Sigmoid colon (tissue), 4 donors: ENCODE data around the gene GPATCH4.

Source experiments
- EP300 ChIP-seq, 4 donors: sonication (generic); formaldehyde crosslinking; IDR thresholded peaks; one replicate each; pipeline ENCODE4 v1.6.1; 2017; ENCODE audit warnings: antibody characterized with exemption in 4 of 4
- POLR2A ChIP-seq, 2 donors: fragments of 450-650 bp; IDR thresholded peaks; one replicate each; pipeline ENCODE4 v1.6.1; 2016; ENCODE audit warnings: antibody characterized with exemption in 2 of 2, mild to moderate bottlenecking in 2 of 2, moderate library complexity in 2 of 2
- POLR2AphosphoS5 ChIP-seq, 4 donors: sonication (generic); formaldehyde crosslinking; IDR thresholded peaks; one replicate each; pipeline ENCODE4 v1.6.1; 2017; ENCODE audit warnings: antibody characterized with exemption in 4 of 4
- TF ChIP-seq, protein P1 (sequence below), 4 experiments: fragments of 450-650 bp in 3 of 4; fragments of 200-600 bp in 1 of 4; IDR thresholded peaks; one replicate each; pipeline ENCODE4 v1.5.1; 2016 to 2019; ENCODE audit warnings: antibody characterized with exemption in 4 of 4, mild to moderate bottlenecking in 3 of 4, moderate library complexity in 2 of 4

DNA sequence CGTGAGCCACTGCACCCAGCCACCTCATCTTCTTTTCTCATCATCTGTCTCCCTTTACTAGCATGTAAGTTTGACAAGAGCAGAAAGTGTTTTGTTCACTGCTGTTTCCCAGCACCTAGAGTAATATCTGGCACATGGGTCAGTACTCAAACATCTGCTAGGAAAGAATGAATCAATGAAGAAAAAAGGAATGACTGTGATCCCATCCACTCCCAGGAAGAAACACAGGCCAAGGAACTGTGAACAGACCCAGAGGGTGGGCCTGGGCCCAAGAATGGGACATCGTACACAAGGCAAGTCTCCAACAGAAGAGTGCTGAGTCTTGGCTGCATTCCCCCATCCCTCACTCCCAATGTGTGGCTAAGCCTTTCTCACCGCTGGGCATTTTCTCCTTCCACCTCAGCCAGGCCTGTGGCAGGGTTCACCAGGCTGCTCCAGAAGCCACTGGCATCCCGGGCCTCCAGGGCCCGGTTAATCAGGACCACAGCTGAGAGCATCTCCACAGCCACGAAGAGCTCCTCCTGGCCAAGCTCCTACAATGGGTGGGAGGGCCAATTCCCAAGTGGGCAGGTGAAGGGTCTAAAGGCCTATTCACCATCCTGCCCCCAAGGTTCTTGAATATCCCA lies 47.3 kb downstream of the GPATCH4 start:
- TF ChIP-seq EP300 (IDR thresholded peaks at IDR 0.05): peak in 1 of 4 donors; percentile 20
- TF ChIP-seq, protein P1, sequence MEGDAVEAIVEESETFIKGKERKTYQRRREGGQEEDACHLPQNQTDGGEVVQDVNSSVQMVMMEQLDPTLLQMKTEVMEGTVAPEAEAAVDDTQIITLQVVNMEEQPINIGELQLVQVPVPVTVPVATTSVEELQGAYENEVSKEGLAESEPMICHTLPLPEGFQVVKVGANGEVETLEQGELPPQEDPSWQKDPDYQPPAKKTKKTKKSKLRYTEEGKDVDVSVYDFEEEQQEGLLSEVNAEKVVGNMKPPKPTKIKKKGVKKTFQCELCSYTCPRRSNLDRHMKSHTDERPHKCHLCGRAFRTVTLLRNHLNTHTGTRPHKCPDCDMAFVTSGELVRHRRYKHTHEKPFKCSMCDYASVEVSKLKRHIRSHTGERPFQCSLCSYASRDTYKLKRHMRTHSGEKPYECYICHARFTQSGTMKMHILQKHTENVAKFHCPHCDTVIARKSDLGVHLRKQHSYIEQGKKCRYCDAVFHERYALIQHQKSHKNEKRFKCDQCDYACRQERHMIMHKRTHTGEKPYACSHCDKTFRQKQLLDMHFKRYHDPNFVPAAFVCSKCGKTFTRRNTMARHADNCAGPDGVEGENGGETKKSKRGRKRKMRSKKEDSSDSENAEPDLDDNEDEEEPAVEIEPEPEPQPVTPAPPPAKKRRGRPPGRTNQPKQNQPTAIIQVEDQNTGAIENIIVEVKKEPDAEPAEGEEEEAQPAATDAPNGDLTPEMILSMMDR (IDR thresholded peaks at IDR 0.05): no peak
- TF ChIP-seq POLR2A (IDR thresholded peaks at IDR 0.05): no peak
- peak in 3 of 4 donors; percentile 13 to 62 (median 34) for TF ChIP-seq POLR2AphosphoS5 (IDR thresholded peaks at IDR 0.05)
